Smooth muscle cell (in vitro differentiated cells): Measurements from ENCODE around the gene TMEM185B. TPM values are rescaled to one million over a fixed set of nuclear protein-coding genes. Genes with fewer than 3 reads are reported as not detected.
A peak's percentile ranks its signal among the peaks of the same experiment; 100 is the strongest.

ENCODE experiments used
- DNase-seq: peaks from one replicate; lab custom pipeline; 2025; ENCODE audit not compliant: unreplicated experiment; lab: John Stamatoyannopoulos, UW
- H2AFZ ChIP-seq: fragments of 200-600 bp; sonication (generic); 2 replicates; pipeline ENCODE4 v1.6.0; 2016; ENCODE audit warnings: antibody characterized with exemption, low read depth, mild to moderate bottlenecking
- H3F3A ChIP-seq: fragments of 200-600 bp; sonication (generic); 2 replicates; pipeline ENCODE4 v1.6.0; 2017; ENCODE audit warnings: antibody characterized with exemption, low read depth
- H3K27ac ChIP-seq: fragments of 200-600 bp; sonication (generic); 2 replicates; pipeline ENCODE4 v1.5.1; 2016; ENCODE audit warnings: low read depth, mild to moderate bottlenecking
- H3K27me3 ChIP-seq: fragments of 200-600 bp; sonication (generic); 2 replicates; pipeline ENCODE4 v1.6.1; 2016; ENCODE audit warnings: low read depth, mild to moderate bottlenecking
- H3K36me3 ChIP-seq: fragments of 200-600 bp; sonication (generic); 2 replicates; pipeline ENCODE4 v1.5.1; 2016; ENCODE audit warnings: low read depth
- H3K4me1 ChIP-seq: fragments of 200-600 bp; sonication (generic); 2 replicates; pipeline ENCODE4 v1.5.1; 2016; ENCODE audit warnings: low read depth
- H3K4me2 ChIP-seq: fragments of 200-600 bp; sonication (generic); 2 replicates; pipeline ENCODE4 v1.6.0; 2016; ENCODE audit warnings: mild to moderate bottlenecking
- H3K4me3 ChIP-seq: fragments of 200-600 bp; sonication (generic); 2 replicates; pipeline ENCODE4 v1.5.1; 2016; ENCODE audit warnings: mild to moderate bottlenecking
- H3K79me2 ChIP-seq: fragments of 200-600 bp; sonication (generic); 2 replicates; pipeline ENCODE4 v1.6.0; 2016; ENCODE audit warnings: low read depth, mild to moderate bottlenecking
- H3K9ac ChIP-seq: fragments of 200-600 bp; sonication (generic); 2 replicates; pipeline ENCODE4 v1.6.0; 2016; ENCODE audit warnings: low read depth
- H3K9me3 ChIP-seq: fragments of 200-600 bp; sonication (generic); replicated peaks from 2 replicates; pipeline ENCODE4 v1.5.1; 2016; ENCODE audit warnings: low read depth
- H4K20me1 ChIP-seq: fragments of 200-600 bp; sonication (generic); 2 replicates; pipeline ENCODE4 v1.6.0; 2016; ENCODE audit warnings: low read depth
- CTCF ChIP-seq: fragments of 200-600 bp; sonication (generic); IDR thresholded peaks from 2 replicates; pipeline ENCODE4 v1.5.1; 2017; ENCODE audit warnings: borderline replicate concordance, mild to moderate bottlenecking, antibody characterized with exemption; ENCODE audit not compliant: insufficient read depth, poor library complexity, severe bottlenecking
- WGBS: methylation state at CpG from one replicate; pipeline ENCODE4 v1.1.7; 2016; ENCODE audit warnings: low lambda C conversion rate; 5-methylcytosine and 5-hydroxymethylcytosine counted together
- polyA plus RNA-seq: library from polyadenylated mRNA; unstranded; fragments of >200 nt; fragmentation: Nextera tagmentation; extraction: Ambion mirVana; gene quantifications from 2 replicates; pipeline ENCODE4 v1.2.1, GENCODE V29; 2016
- total RNA-seq: library from RNA; depleted of rRNA; stranded (reverse); fragments of >200 nt; gene quantifications from 2 replicates; pipeline ENCODE4 v1.2.3, GENCODE V29; 2014

The TMEM185B gene
- total and polyA plus RNA-seq, 2 experiments from 2014 or later, result 18.2 to 27.8 TPM

DNA sequence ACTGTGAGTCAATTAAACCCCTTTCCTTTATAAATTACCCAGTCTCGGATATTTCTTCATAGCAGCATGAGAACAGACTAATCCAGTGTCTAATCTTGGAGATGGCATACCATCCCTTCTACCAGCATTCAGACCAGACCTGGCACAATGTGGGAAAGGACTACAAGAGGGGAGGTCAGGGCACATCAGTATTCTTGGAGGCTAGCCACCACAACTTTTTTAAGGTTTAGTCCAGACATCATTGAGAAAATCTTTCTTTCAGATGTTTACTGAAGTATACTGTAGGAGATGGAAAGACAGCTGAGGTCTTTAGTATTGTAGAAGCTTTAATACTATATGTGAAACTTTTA is 33.4 kb upstream of the TMEM185B start:
- H4K20me1 ChIP-seq, result peaks cover 61% of the 10 kb centered on the region
- H3K27ac ChIP-seq, result peak overlapping the region; percentile 51

GRCh38 chr2:120255986-120256650 is 32.9 kb upstream of the TMEM185B start:
- no peak overlapping the region for H3K4me2 ChIP-seq
- no peaks in the 10 kb centered on the region for H3F3A ChIP-seq
- peaks cover 16% of the 10 kb centered on the region for H3K4me1 ChIP-seq
- H2AFZ ChIP-seq, result no peak overlapping the region
- no peaks in the 10 kb centered on the region for H3K27me3 ChIP-seq
- H3K9ac ChIP-seq, result no peak overlapping the region
- no peak for DNase-seq
- no peak overlapping the region for H3K4me3 ChIP-seq
- no peaks in the 10 kb centered on the region for H3K9me3 ChIP-seq
- 45% methylated on average over 9 of the region's 9 CpGs for WGBS
- peaks cover 58% of the 10 kb centered on the region for H3K79me2 ChIP-seq
- peaks cover 56% of the 10 kb centered on the region for H4K20me1 ChIP-seq
- no peaks in the 10 kb centered on the region for H3K36me3 ChIP-seq
- H3K27ac ChIP-seq, result peak overlapping the region; percentile 51
- TF ChIP-seq CTCF, result no peak

More for the DNA sequence above, 33.4 kb upstream of the TMEM185B start:
- DNase-seq, result no peak
- Histone ChIP-seq H3F3A (no peaks in the 10 kb centered on the region), H3K9ac (no peak overlapping the region), H3K4me1 (peaks cover 16% of the 10 kb centered on the region), H3K79me2 (peaks cover 62% of the 10 kb centered on the region), H3K27me3 (no peaks in the 10 kb centered on the region), H3K36me3 (no peaks in the 10 kb centered on the region), H3K4me3 (no peak overlapping the region), H3K9me3 (no peaks in the 10 kb centered on the region), H2AFZ (no peak overlapping the region), H3K4me2 (peak overlapping the region; percentile 63)
- no peak for TF ChIP-seq CTCF
- 36% methylated on average over 1 of the region's 1 CpG for WGBS

GRCh38 chr2:120255071-120255470 is 31.9 kb upstream of the TMEM185B start:
- no peak for TF ChIP-seq CTCF
- DNase-seq, result no peak
- H3K27ac ChIP-seq, result no peak overlapping the region
- H3K27me3 ChIP-seq, result no peaks in the 10 kb centered on the region
- H3K4me1 ChIP-seq, result peaks cover 16% of the 10 kb centered on the region
- no peak overlapping the region for H3K9ac ChIP-seq
- no peak overlapping the region for H2AFZ ChIP-seq
- H3K36me3 ChIP-seq, result no peaks in the 10 kb centered on the region
- no peaks in the 10 kb centered on the region for H3F3A ChIP-seq
- peaks cover 45% of the 10 kb centered on the region for H4K20me1 ChIP-seq
- peaks cover 53% of the 10 kb centered on the region for H3K79me2 ChIP-seq
- WGBS, result 88% methylated on average over 6 of the region's 6 CpGs
- H3K4me3 ChIP-seq, result no peak overlapping the region
- H3K4me2 ChIP-seq, result no peak overlapping the region
- H3K9me3 ChIP-seq, result no peaks in the 10 kb centered on the region

- no peak for DNase-seq
- TF ChIP-seq CTCF, result no peak
- Histone ChIP-seq H3K4me2 (peak overlapping the region; percentile 88), H3K4me1 (peaks cover 16% of the 10 kb centered on the region), H3K9me3 (no peaks in the 10 kb centered on the region), H3K79me2 (peaks cover 50% of the 10 kb centered on the region), H3K27ac (peak overlapping the region; percentile 65), H2AFZ (no peak overlapping the region), H3K27me3 (no peaks in the 10 kb centered on the region), H3K9ac (peak overlapping the region; percentile 78), H3F3A (no peaks in the 10 kb centered on the region), H3K4me3 (peak overlapping the region; percentile 68), H4K20me1 (peaks cover 44% of the 10 kb centered on the region), H3K36me3 (no peaks in the 10 kb centered on the region)
- 36% methylated on average over 8 of the region's 8 CpGs for WGBS
These were observed 31.0 kb upstream of the TMEM185B start for GRCh38 chr2:120254178-120254577.
